HG02973 (cell line): Measurements from ENCODE around the gene TMEM218.

ENCODE experiments used
- ATAC-seq: cut with Tn5 transposase; IDR thresholded peaks from one replicate; pipeline ENCODE4 v1.9.1; 2021; ENCODE audit warnings: moderate library complexity; ENCODE audit not compliant: unreplicated experiment

TMEM218 gene

DNA sequence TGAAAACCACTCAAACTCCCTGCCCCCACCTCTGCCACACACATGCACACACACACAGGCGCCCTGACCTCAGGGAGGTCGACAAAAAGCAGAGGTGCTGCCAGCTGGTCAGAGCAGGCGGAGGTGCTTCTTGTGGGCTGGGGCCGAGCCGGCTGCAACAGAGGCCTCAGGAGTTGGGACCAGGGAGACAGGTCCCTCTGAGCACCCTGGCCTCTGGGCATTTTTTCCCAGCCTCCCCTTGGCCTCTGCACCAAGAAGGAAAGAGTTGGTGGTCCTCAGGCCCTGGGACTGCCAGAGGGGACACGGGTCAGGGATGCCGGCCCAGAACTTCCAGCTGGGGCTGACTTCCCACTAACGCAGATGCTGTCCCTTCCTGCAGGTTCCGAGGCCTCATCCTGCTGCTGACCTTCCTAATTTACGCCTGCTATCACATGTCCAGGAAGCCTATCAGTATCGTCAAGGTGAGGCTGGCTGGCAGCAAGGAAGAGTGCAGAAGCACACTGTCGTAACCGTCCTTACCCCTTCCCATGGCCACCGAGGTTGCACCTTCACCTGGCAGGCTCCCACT, 35.0 kb downstream of the TMEM218 start:
- no peak for ATAC-seq

DNA sequence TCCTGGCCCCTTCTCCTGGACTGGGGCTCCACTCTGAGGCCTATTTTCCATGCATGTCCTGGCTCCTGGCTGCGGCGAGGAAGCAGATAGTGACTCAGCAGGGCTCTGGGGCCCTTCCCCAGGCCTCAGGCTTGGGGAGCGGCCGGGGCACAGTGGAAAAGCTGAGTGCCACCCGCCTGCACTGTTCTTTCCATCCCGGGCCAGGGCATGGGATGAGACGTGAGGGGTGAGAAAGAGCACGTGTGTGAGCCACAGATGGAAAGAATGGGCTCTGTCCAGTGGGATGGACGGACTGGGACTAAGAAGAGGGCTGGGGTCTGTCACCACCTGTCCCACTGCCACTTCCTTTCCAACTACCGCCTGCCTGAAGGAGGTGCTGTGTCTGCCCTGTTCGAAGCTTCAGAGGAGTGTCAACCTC, 35.5 kb downstream of the TMEM218 start:
- no peak for ATAC-seq

DNA sequence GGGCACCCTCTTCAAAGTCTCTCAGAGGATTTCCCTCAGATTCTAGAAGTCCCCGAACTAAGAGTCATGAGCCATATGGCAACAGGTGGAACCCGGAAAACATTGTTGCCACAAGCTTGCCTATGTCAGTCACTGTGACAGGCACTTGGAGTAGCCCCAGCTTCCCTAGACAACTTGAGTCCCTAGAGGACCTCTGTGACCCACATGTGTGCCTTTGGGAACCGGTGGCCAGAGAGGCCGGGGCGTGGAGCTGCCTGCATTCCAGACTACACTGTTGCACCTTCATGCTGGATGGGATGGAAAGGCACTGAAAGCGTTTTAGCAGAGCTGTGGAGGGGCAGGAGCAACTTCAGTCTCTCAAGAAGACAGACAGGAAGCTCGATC, 36.2 kb downstream of the TMEM218 start:
- ATAC-seq, result no peak

DNA sequence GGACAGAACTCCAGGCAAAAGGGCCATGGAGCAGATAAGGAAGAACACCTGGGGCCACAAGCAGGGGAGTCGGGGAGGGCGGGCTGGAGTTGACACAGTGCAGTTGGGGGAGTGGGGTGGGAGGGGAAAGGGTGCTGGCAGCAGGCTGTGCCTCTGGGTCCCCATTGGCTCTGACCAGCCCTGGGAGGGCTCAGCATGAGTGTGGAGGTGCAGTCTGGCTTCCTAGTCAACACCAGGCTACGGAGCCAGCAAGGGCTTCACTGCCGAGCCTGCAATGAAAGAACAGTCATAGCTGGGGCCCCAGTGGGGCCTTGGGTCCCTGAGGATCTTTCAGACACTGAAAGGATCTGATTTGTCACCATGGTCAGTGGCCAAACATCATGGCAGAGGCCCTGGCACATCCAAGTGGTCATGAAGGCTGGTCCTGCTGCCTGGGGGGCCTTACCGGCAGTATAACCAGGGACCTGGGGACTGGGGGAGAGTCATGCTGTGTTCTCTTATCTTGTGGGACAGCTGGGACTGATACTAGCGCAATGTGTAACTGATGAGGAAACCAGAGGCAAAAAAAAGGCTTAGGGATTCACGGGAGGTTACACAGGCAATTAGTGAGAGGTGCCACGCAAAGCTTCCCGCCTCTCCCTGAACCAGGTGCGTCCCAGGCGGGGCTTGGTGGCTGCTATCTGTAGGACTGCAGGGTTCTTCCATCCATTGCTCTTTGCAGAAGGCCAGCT, 36.8 kb downstream of the TMEM218 start:
- ATAC-seq, result no peak

- no peak for ATAC-seq
Measured at GRCh38 chr11:125073616-125074483, 37.6 kb downstream of the TMEM218 start.

DNA sequence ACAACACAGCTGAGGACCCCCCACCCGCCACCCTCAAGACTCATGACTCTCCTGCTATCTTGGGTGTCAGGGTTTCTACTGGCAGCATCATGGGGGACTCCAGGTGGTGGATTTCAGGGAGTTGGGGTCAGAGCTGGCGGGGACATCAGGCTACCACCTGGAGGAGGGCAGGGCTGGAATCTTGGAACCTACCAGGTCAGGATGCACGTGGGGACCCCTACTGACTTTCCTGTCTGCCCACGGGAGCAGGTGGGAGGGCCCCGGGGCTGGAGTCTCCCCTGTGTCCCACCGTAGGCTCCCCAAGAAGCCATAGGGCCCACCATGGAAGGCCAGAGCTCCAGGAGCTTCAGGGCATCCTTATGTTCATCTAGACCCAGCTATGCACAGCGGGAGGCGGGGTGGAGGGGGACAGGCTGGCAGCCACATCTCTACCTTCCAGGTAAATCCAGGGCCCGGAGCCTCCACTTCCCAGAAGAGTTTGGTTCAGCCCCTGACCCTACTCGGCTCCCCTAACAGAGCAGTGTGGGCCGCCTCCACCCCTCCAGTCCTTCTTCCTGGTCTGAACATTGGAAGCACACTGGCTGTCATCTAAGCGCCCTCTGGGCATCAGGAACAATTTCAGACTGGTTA, 38.4 kb downstream of the TMEM218 start:
- no peak for ATAC-seq

DNA sequence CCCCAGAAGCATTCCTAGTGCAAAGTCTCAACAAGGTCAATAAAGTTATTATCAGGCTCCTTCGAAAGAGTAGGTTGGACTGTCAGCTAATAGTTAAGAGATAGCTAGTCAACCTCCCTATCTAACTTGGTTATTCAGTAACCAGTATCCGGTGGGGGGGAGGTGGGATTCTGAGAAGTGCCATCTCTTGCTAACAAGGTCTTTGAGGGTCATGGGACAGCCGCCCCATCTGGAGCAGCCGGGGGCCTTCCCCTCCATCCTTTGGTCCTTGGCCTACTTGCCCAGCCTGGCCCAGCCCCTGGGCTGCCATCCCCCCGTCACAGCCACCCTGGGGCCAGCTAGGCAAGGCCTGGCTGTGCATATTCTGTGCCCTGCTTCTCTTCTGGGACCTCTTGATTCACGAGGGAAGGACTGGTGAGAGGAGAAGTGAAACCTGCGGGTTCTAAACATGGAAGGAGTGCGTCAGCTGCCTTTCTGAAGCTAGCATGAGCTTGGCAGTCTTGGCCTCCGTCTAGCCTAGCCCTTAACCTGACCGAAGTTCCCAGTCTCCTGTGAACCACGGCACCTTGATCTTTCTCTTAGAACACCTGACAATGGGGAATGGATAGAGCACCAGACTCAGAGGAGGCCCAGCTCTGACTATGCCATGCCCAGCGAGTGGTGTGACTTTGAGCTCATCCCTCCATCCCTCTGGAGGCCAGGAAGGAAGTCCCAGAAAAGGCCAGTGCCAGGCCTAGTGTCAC, 39.0 kb downstream of the TMEM218 start:
- peak; percentile 84 for ATAC-seq

DNA sequence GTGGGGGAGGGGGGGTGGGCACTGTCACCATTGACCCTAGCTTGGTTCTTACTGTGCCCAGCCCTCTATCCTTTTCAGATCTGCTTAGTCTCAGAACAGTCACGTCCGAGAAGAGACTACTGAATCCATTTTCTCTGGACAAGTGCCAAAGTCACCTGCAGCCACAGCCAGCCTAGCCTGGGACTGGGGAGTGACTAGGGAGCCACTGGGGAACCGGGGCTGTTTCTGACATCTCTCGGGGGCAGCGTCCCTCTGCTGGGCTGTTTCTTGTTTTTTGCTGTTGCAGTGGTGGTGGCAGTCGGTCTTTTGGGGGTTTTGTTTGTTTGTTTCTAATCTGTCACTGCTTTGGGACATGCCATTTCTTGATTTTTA, 39.6 kb downstream of the TMEM218 start:
- ATAC-seq, result no peak

GRCh38 chr11:125071435-125071834, 40.0 kb downstream of the TMEM218 start:
- no peak for ATAC-seq

- peak; percentile 68 for ATAC-seq
Measured at GRCh38 chr11:125070699-125071254, 40.6 kb downstream of the TMEM218 start.

GRCh38 chr11:125069796-125070195, 41.6 kb downstream of the TMEM218 start:
- no peak for ATAC-seq

DNA sequence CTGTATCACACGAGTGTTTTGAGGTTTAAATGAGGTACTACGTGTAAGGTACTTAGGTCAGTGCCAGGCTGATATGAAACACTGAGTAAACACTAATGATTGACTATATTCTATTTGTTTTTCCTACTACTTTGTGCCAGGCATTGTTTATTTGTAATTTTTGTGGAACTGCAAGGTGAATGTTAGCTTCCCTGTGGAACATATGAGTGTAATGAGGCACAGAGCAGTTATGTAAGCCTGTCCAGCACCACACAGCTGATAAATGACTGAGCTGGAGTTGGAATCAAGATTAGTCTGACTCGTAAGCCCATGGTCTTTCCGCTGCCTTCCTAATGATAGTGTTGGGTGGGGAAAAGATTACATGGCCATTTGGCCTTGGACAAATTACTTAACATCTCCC, 42.4 kb downstream of the TMEM218 start:
- ATAC-seq, result no peak

- ATAC-seq, result no peak
Measured at GRCh38 chr11:125068368-125068767, 43.1 kb downstream of the TMEM218 start.

DNA sequence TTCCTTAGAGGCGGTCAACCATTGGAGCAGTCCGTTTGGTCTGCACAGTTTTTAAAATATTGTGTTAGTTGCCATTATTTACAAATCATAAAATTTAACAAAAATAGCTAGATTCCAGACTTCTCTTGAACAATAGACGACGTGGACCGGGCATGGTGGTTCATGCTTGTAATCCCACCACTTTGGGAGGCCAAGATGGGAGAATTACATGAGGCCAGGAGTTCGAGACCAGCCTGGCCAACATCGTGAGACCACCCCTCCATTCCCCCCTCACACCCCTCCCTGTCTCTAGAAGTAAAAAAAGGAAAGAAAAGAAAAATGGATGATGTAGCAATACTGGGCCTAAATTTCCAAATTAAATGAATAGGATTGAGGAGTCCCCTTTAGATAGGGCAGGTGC, 47.4 kb downstream of the TMEM218 start:
- no peak for ATAC-seq

- peak; percentile 18 for ATAC-seq
Measured at GRCh38 chr11:125063429-125064043, 47.9 kb downstream of the TMEM218 start.

- peak; percentile 82 for ATAC-seq
Measured at GRCh38 chr11:125062931-125063428, 48.4 kb downstream of the TMEM218 start, which contains the start of gene SLC37A2. Gene SLC37A2, plus strand, starts transcription at chr11:125063305. Its CDS starts 63 bp downstream, at chr11:125063368.

DNA sequence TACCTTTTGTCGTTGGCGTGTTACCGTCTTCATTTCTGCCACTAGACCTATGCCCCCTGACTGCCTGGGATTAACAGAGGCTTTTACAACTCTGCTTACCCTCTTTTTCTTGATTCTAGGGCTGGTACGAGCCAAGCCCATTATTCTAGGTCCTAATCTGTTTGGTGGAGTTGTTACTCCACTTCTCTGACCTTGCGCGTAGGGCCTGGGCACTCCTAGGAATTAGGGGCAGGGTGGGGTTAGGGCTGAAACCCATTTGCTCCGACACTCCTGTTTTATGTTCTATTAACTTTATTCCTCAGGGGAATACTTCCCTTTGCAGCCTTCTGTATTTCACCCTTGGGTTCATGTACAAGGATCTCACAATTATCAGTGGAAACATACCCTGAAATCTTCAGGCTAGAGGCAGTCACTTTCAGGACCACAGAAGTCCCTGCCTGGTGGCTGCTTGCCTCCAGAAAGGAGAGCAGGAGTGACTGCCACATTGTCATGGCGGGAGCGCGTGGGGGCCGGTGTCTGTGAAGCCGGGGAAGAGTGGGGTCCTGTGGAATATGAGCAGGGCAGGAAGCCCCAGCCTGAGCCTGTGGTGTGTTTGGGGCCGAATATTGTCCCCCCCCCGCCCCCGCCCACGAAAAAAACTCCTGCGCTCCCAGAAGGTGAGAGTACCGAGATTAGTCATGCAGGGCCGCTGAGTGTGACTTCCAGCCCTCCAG, 49.1 kb downstream of the TMEM218 start:
- ATAC-seq, result no peak

- no peak for ATAC-seq
Measured at GRCh38 chr11:125061281-125061680, 50.1 kb downstream of the TMEM218 start.

DNA sequence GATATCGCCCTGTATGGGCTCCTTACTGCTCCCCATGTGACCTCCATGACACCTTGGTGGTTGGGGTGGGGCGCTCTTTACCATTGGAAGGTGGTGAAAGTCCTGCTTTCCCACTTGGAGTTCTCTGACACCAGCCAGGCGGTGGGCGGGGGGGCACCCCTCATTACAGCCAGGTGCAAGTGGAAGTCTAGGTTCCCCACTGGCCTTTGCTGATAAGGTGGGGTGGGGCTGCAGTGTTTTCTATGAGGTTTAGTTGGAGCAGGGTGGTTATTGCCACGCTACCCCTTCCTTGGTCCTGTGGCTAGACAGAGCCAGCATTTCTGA, 53.8 kb downstream of the TMEM218 start:
- ATAC-seq, result no peak
